SK-N-SH (cell line): ENCODE results near the gene CDH19.

Experiments used
- FOXM1 ChIP-seq: IDR thresholded peaks from 2 replicates; pipeline ENCODE4 v1.4.0; 2012; ENCODE audit warnings: low read depth, mild to moderate bottlenecking
- POLR2AphosphoS5 ChIP-seq: IDR thresholded peaks from 2 replicates; pipeline ENCODE4 v1.6.1; 2012; ENCODE audit warnings: low read depth, low read length
- RAD21 ChIP-seq: IDR thresholded peaks from 2 replicates; pipeline ENCODE4 v1.6.1; 2012; ENCODE audit warnings: mild to moderate bottlenecking, low read length
- RFX5 ChIP-seq: IDR thresholded peaks from 2 replicates; pipeline ENCODE4 v1.6.1; 2012; ENCODE audit warnings: mild to moderate bottlenecking, improper control_type of control experiment, low read length
- SIN3A ChIP-seq: IDR thresholded peaks from 2 replicates; pipeline ENCODE4 v1.6.1; 2012; ENCODE audit warnings: low read depth, mild to moderate bottlenecking, low read length, moderate library complexity, borderline replicate concordance
- TAF1 ChIP-seq: IDR thresholded peaks from 2 replicates; pipeline ENCODE4 v1.6.1; 2012; ENCODE audit warnings: low read depth, mild to moderate bottlenecking, low read length, moderate library complexity, borderline replicate concordance
- TF ChIP-seq, protein P1 (sequence below): fragments of 200-600 bp; sonication (generic); IDR thresholded peaks from 2 replicates; pipeline ENCODE4 v1.6.1; 2017; ENCODE audit warnings: antibody characterized with exemption, mild to moderate bottlenecking, moderate library complexity

GRCh38 chr18:66511792-66512191, 92.1 kb downstream of the CDH19 start:
- TF ChIP-seq, protein P1, sequence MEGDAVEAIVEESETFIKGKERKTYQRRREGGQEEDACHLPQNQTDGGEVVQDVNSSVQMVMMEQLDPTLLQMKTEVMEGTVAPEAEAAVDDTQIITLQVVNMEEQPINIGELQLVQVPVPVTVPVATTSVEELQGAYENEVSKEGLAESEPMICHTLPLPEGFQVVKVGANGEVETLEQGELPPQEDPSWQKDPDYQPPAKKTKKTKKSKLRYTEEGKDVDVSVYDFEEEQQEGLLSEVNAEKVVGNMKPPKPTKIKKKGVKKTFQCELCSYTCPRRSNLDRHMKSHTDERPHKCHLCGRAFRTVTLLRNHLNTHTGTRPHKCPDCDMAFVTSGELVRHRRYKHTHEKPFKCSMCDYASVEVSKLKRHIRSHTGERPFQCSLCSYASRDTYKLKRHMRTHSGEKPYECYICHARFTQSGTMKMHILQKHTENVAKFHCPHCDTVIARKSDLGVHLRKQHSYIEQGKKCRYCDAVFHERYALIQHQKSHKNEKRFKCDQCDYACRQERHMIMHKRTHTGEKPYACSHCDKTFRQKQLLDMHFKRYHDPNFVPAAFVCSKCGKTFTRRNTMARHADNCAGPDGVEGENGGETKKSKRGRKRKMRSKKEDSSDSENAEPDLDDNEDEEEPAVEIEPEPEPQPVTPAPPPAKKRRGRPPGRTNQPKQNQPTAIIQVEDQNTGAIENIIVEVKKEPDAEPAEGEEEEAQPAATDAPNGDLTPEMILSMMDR: no peak
- TF ChIP-seq RAD21 (no peak), POLR2AphosphoS5 (no peak), SIN3A (no peak), TAF1 (no peak), FOXM1 (no peak), RFX5 (no peak)
